NCI-H226 (cell line): Measurements from ENCODE around the gene ALLC.
"Not testable (repeated sequence)": the region's sequence is repeated elsewhere in the genome, so short reads cannot be mapped to it uniquely, and the experiment has no call there.

Experiments
- DNase-seq: peaks from one replicate; pipeline ENCODE4 v3.0.0-alpha.2; 2015

Gene ALLC

DNA sequence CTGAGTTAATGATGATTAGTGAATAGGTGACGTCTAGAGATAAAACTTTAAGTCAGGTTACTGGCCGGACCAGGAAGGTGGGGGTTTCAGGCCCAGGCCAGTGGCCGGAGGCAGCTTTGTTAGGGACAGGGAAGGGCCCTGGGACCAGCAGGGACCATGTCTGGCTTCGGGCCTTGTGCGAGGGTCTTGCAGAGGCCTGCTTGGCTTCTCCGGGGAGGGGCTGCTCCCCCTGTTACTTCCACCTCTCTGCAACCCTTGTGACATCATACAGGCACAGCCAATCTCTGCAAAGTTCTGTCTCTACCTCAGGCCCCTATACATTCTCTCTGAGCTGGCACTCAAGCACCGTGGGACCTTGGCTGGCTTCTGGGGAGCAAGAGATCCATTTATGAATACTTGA lies at the start of gene ALLC:
Gene ALLC (plus strand): TSS at position 320 of the 400 bp plus-strand sequence. CDS start 12,958 bp downstream, outside the sequence.
- DNase-seq, result no peak

DNA sequence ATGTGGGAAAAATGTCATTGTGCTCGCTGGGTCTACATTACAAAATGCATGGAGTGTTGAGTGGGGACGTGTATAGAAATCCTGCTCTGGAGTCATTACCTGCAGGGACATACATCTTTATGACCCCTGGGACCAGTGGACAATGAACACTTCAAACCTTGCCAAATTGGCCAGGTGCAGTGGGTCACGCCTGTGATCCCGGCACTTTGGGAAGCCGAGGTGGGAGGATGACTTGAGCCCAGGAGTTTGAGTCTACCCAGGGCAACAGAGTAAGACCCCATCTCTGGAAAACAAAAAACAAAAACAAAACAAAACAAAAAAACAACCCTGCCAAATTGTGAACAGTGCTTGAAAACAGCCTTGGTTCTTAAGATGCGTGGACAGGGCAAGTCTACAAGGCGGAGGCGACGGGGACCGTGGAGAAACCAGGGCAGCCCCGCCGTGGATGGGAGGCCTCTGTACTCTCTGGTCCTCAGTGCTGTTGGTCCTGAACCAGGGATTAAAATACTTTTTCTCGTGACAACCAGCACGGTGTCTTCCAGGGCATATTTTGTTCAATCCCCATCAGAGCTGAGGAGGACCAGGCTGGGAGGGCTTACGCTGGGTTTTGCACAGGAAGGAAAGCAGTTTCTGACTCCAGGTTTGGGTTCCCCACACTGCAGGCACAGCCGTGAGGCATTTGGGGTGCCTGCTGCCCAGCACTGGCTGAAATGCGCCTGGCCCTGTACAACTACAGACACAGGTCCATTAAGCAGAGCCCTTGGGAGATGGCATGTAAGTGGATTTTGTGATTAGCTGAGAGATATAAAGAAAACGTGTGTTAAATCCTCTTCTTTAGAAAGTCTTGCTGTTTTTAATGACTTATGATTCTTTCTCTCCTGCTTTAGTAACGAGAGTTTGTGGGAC lies 49.4 kb upstream of the ALLC start:
- DNase-seq, result no peak

DNA sequence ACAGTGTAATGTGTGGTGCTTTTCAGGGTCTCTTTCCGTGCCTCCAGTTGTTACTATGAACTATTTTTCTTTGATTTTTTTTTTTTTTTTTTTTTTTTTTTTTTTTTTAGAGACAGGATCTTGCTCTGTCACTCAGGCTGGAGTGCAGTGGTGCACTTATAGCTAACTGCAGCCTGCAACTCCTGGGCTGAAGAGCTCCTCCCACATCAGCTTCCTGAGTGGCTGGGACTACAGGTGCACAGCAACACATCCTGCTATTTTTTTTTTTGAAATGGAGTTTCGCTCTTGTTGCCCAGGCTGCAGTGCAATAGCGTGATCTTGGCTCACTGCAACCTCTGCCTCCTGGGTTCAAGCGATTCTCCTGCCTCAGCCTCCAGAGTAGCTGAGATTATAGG lies 48.7 kb upstream of the ALLC start:
- not testable (repeated sequence) for DNase-seq

DNA sequence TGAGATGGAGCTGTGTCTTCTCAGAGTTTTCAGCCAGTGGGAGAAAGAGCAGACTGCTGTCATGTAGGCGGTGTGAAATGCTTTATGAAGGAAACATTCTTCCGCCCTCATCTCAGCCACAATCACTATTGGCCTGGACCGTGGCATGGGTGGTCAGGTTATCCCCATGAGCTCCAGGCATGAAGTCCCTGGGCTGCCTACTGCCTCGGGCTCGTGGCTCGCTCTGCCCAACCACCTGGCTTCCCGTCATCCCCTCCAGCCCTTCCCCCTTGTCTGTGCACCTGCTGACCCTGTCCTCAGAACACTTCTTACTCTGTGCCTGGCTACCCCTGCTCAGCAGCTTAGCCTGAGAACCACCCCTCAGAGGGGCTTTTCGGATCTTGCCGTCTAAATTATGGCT lies 47.6 kb upstream of the ALLC start:
- no peak for DNase-seq

DNA sequence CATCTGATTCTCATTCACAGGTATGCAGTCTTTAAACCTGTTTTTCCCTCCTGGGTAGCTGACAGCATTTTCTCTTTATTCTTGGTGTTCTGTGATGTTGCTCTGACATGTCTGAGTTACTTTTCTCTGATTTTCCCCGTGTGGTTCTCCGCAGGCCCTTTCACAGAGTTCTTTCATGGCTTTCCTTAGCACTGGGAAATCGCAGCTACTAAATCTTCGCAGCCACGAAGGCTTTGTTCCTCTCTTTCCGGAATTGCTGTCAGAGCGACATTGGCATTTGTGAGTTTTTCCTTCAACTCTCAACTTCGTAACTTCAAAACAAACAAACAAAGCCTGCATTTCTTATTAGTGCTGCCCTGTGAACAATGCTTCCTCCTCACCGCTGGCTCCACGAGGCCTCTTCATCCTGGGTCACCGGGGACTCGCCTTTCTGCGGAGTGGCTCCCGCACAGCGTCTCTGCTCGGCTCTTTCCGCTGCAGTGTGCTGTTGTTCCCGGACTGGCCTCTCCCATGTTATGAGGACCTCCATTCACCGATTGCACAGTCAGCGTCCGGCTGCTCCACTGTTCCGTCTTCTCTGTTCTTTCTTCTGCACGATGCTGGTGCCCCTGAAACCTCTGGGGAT lies 47.0 kb upstream of the ALLC start:
- no peak for DNase-seq

DNA sequence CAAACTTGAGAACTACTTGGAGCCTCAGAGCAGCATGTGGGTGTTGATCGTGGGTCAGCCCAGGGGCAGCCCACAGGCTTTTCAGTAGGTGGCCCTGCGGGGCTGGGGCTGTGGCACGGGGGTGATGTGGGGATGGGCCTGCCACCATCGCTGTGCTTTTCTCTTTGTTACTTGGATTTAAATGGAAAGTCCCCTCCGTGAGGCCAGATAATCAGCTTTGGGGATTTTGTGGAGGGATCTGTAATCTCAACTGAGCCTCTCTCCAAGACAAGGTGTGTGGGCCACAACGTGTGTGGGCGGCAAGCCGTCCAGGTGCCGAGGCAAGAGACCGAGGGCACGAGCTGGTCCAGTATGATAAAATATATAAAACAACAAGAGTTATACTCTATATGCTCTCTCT lies 46.4 kb upstream of the ALLC start:
- DNase-seq, result no peak

DNA sequence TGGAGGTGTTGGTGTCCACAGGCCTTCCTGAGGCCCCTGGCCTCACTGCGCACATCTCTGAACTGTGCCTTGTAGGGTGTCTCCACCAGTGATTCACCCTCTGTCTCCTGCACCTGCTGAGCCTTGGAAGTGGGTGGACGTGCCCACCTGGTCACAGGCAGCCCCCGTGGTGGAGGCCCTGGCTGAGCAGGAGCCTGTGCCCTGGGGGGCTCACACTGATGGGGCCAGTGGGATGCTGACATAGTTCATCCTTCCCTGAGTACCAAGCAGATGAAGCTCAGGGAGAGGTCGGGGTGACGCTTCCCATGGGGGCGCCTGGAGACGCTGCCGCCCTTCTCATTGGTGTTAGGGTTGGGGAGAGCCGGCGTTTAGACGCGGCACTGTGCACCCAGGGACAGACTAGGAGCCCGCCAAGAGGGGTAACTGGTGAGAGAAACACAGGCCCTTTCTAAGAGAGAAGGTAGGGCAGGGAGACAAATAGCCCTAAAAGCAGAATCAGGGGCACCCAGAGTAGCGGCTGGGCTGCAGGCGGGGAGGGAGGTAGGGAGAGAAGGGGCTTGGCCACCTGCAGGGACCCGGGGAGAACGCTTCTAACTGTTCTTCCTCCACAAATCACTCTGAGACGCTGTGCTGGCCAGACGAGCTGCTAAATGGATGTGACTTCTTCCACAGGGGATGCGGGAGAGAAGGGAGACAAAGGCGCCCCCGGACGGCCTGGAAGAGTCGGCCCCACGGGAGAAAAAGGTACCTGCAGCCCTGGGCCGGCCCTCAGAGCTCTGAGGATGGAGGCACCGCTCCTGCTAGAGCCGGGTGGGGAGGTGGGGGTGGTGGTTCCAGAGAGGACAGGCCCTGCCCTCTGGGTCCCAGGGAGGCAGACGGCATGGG lies 45.1 kb upstream of the ALLC start:
- no peak for DNase-seq

DNA sequence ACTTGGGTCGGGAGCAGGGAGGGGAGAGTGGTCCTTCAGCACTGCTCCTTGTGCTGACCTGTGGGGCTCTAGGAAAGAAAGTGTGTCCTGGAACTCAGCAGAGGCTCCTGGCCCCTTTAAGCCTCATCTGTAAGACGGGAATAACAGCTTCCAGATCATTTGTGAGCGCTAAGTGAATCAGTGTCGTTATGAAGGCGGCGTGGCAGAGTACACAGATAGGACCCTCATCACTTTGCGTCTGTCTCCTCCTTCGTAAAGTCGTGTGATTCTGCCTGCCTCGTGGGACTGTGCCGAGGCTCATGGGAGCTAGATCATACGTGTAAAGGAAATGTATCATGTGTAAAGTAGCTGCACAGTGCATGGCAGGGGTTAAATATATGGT lies 44.5 kb upstream of the ALLC start:
- DNase-seq, result no peak

DNA sequence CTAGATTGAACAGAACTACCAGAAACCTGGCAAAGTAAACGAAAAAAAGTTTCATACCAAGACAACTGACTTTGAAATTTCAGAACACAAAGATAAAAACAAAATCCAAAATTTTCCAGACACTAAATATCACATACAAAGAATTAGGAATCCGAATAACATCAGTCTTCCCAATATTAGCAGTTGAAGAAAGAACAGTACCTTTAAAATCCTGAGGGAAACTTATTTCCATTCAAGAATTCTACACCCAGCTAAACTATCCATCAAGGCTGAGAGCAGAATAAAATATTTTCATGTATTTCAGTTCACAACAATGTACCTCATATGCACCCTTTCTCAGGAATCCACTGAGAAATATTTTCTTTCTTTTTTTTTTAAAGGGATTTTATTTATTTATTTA lies 43.3 kb upstream of the ALLC start:
- not testable (repeated sequence) for DNase-seq

DNA sequence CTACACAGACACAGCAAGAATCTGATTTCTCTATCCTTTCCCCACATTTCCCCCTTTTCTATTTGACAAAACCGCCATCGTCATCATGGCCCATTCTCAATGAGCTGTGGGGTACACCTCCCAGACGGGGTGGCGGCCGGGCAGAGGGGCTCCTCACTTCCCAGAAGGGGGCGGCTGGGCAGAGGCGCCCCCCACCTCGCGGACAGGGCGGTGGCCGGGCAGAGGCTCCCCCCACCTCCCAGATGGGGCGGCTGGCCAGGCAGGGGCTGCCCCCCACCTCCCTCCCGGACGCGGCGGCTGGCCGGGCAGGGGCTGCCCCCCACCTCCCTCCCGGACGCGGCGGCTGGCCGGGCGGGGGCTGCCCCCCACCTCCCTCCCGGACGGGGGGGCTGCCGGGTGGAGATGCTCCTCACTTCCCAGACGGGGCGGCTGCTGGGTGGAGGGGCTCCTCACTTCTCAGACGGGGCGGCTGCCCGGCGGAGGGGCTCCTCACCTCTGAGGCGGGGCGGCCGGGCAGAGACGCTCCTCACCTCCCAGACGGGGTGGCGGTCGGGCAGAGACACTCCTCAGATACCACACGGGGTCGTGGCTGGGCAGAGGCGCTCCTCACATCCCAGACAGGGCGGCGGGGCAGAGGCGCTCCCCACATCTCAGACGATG lies 42.3 kb upstream of the ALLC start:
- DNase-seq, result not testable (repeated sequence)

DNA sequence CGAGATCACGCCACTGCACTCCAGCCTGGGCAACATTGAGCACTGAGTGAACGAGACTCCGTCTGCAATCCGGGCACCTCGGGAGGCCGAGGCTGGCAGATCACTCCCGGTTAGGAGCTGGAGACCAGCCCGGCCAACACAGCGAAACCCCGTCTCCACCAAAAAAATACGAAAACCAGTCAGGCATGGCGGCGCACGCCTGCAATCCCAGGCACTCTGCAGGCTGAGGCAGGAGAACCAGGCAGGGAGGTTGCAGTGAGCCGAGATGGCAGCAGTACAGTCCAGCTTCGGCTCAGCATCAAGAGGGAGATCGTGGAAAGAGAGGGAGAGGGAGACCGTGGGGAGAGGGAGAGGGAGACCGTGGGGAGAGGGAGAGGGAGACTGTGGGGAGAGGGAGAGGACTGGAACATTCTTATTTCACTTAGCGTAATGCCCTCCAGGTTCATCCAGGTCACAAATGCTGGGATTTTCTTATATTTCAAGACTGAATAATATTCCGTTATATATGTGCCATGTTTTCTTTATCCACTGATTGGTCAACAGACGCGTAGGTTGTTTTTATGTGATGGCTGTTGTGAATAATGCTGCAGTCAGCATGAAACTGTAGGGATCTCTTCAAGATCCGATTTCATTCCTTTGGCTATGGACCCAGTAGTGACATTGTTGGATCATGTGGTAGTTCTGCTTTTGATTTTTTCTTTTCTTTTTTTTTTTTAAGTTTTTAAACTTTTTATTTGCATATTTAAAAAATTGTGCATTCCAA lies 41.4 kb upstream of the ALLC start:
- not testable (repeated sequence) for DNase-seq

DNA sequence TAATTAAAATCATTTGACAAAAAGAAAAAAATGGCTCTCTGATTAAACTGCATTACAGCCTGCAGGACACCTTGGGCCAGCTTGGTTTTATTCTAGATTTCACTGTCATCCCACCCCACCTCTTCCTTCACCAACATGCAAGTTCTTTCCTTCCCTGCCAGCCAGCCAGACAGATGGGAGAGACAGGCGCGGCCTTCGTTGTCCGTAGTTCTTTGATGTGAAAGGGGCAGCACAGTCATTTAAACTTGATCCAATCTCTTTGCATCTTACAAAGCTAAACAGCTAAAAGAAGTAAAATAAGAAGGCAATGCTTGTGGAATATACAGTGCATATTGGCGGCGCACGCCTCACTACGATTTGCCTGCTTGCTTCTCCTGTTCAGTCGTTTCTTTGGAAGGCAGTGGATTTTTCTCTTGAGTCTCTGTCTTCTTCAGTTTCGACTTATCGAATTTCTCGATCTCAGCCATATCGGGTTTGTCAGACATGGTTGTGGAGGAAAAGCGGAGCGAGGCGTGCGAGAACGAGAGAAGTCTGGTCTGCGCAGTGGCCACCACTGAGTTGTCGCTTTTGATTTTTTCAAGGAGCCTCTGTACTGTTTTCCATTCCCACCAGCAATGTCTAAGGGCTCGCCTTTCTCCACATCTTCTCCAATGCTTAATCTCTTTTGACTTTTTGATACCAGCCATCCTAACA lies 40.7 kb upstream of the ALLC start:
- DNase-seq, result no peak

DNA sequence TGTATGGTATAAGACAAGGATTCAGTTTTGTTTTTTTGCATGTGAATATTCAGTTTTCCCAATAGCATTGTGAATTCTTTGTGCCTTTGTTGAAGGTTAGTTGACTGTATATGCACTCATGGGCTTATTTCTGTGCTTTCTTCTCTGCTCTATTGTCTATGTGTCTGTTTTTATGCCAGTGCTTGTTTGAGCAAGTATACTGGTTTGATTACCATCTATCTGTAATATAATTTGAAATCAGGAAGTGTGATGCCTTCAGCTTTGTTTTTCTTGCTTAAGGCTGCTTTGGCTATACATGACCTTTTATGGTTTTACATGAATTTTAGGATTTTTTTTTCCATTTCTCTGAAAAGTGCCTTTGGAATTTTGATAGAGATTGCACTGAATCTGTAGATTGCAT lies 39.6 kb upstream of the ALLC start:
- no peak for DNase-seq

DNA sequence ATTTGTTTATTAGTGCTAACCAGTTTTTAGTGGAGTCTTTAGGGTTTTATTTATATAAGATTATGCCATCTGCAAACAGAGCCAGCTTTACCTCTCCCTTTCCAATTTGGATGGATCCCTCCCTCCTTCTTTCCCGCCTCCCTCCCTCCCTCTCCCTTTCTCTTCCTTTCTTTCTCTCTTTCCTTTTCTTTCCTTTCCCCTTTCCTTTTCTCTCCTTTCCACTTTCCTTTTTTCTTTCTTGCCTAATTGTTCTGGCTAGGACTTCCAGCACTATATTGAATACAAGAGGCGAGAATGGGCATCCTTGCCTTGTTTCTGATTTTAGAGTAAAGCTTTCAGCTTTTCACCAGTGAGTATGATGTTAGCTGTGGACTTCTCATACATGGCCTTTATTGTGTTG lies 39.0 kb upstream of the ALLC start:
- DNase-seq, result no peak

DNA sequence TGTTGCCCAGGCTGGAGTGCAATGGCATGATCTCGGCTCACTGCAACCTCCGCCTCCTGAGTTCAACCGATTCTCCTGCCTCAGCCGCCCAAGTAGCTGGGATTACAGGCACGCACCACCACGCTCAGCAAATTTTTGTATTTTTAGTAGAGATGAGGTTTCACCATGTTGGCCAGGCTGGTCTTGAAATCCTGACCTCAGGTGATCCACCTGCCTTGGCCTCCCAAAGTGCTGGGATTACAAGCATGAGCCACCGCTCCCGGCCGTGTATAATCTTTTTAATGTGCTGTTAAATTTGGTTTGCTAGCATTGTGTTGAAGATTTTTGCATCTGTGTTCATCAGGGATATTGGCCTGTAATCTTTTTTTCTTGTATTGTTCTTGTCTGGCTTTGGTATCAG lies 38.3 kb upstream of the ALLC start:
- DNase-seq, result not testable (repeated sequence)

DNA sequence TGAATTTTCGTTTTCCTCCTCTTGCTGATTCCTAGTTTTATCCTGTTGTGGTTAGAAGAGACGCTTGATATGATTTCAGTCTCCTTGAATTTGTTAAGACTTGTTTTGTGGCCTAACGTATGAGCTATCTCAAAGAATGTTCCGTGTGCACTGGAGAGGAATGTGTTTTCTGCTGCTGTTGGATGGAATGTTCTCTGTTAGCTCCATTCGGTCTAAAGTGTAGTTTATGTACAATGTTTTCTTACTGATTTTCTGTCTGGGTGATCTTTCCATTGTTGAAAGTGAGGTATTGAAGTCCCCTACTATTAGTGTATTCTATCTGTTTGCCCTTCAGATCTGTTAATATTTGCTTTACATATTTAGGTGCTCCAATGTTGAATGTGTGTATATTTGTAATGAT lies 37.2 kb upstream of the ALLC start:
- DNase-seq, result no peak

DNA sequence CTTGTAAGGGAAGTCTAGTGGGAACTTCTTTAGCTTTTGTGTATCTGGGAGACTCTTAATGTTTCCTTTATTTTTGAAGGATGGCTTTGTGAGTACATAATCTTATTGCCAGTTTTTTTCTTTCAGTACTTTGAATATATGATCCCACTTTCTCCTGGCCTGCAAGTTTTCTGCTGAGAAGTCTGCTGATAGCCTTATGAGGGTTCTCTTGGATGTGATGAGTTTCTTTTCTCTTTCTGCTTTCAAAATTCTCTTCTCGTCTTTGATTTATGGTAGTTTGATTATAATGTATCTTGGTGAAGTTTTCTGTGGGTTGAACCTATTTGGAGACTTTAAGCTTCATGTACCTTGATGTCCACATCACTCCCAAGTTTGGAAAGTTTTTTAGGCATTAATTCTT lies 35.0 kb upstream of the ALLC start:
- DNase-seq, result no peak

DNA sequence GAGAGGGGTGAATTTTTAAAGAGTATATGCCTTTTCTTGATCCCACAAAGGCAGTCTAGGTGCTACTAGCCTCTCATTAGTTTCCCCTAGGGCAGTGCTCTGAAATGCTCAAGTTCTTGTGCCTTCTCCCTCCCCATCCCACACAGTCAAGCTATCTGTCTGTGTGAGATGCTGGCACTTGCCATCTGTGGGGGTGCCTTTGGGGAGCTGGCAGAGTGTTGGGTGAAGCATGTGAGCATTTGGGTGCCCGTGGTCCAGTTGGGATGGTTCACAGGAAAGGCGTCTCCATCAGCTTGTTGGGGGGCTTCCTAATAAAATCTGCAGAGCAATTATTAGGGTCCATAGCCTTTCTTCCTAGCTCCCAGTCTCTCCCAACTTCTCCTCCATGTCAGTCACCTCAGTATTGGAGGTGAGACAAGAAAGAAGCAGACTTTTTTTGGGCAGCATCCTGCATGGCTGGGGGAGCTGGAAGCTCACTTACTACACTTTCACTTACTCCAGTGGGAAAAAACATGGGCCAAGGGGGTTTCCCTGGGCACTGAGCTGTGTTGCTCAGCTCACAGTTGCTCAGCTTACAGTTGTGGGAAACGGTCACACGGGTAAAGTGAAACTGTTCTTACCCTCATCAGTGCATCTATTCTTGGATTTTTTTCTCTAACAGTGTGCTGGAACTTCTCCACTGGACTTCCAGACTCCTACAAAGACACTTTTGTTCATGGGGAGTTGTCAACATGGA lies 33.8 kb upstream of the ALLC start:
- DNase-seq, result no peak

DNA sequence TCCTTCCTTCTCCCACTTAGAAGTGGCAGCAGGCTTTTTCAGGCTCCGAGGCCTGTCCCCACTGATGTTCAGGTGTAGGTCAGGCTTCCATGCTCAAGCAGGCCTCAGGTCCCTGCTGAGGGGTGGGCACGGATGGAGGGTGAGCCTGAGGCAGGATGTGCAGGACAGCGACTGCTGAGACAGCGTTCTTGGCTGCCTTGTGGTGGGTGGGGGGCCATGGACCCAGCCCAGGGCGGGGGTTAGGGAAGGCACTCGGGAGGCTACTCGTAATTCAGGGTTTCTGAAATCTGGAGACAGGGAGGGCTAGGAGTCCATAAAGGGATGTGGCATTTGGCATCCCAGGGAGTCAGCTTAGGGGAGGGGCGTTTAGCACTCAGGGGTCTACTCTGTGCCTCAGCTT lies 32.8 kb upstream of the ALLC start:
- no peak for DNase-seq

DNA sequence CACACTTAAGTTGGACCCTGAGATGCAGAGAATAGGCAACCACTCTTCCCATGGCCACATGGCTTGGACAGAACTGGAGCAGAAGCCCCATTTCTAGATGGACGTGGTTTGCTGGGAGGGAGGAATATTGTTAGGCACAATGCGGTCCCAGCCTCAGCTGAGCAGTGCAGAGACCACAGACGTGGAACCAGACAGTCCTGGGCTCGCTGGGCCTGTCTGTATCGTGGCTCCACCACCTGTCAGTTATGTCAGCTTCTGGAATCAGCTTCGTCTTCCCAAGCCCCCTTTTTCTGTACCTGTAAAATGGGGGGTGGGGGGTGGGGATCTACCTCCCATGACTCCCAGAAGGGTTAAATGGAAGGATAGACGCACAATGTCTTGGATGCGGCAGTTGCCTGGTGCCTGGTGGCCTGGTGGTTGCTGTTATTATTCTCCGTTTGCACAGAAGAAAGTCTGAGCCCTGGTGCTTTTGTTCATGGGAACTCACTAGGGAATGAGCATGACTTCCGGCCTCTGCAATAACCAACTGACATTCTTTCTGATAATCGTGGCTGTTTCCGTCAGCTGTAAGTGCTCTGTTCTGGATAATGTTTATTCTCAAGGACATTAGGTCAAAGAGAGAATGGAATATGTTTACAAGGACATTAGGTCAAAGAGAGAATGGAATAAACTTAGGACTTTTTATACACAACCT lies 31.7 kb upstream of the ALLC start:
- no peak for DNase-seq
